ENCODE measurements around the gene C20orf204. TPM values are rescaled to one million over a fixed set of nuclear protein-coding genes. Genes with fewer than 3 reads are reported as not detected.

The C20orf204 gene
- total and polyA plus RNA-seq, 12 donors: 0.11 to 0.88 (median 0.45) TPM

- 19 to 22% methylated on average over 13 of the region's 13 CpGs for WGBS, 2 donors
- Histone ChIP-seq H3K9me3 (no peaks in the 10 kb centered on the region), H3K27me3 (peaks cover 0 to 32% (median 27%) of the 10 kb centered on the region in 7 donors), H3K36me3 (no peaks in the 10 kb centered on the region), H3K4me1 (peaks cover 16 to 57% (median 41%) of the 10 kb centered on the region in 9 donors), H3K4me3 (peak overlapping the region in 1 of 10 donors; percentile 23), H3K27ac (peak overlapping the region in 1 of 10 donors; percentile 14)
- TF ChIP-seq CTCF (IDR thresholded peaks at IDR 0.05): no peak
- intact Hi-C loops (cut with DNase I): loop anchor here in 5 of 10 donors (5.0 kb wide), 2 partner anchors 35 to 40 kb away; no protein-coding TSS in a partner anchor
- DNase-seq (no peak), ATAC-seq (peak in 1 of 8 donors; percentile 10)
Measured at GRCh38 chr20:64082126-64082731, 46.2 kb downstream of the C20orf204 start.

- WGBS, 2 donors: 25 to 27% methylated on average over 13 of the region's 13 CpGs
- TF ChIP-seq CTCF (IDR thresholded peaks at IDR 0.05): no peak
- Histone ChIP-seq H3K4me1 (peaks cover 16 to 55% (median 38%) of the 10 kb centered on the region in 9 donors), H3K27me3 (peaks cover 0 to 35% (median 30%) of the 10 kb centered on the region in 7 donors), H3K27ac (peak overlapping the region in 1 of 10 donors; percentile 14), H3K9me3 (peaks cover 0 to 3% (median 0%) of the 10 kb centered on the region in 11 donors), H3K36me3 (no peaks in the 10 kb centered on the region), H3K4me3 (peak overlapping the region in 9 of 10 donors; percentile 56 to 74 (median 63))
- intact Hi-C loops (cut with DNase I): loop anchor here in 5 of 10 donors (5.0 kb wide), 2 partner anchors 34 to 39 kb away; no protein-coding TSS in a partner anchor
- ATAC-seq (no peak), DNase-seq (no peak)
Measured at GRCh38 chr20:64082820-64083377, 46.9 kb downstream of the C20orf204 start.

- Histone ChIP-seq H3K27me3 (peaks cover 0 to 37% (median 30%) of the 10 kb centered on the region in 7 donors), H3K4me3 (peak overlapping the region; percentile 27 to 74 (median 62)), H3K36me3 (no peaks in the 10 kb centered on the region), H3K27ac (peak overlapping the region in 1 of 10 donors; percentile 14), H3K9me3 (peaks cover 0 to 3% (median 0%) of the 10 kb centered on the region in 11 donors), H3K4me1 (peaks cover 14 to 53% (median 33%) of the 10 kb centered on the region in 9 donors)
- DNase-seq (peak; percentile 66 to 77), ATAC-seq (peak; percentile 28 to 62 (median 56))
- TF ChIP-seq CTCF (IDR thresholded peaks at IDR 0.05): peak; percentile 35 to 83 (median 68)
- intact Hi-C loops (cut with DNase I): loop anchor here in 5 of 10 donors (5.0 kb wide), 2 partner anchors 34 to 39 kb away; no protein-coding TSS in a partner anchor
- WGBS, 2 donors: 1% methylated on average over 36 to 52 of the region's 52 CpGs
Measured at GRCh38 chr20:64083378-64083803, 47.4 kb downstream of the C20orf204 start.
